HG02623 (cell line): ENCODE measurements around the gene GJC2.
A peak's percentile ranks its signal among the peaks of the same experiment; 100 is the strongest.

Experiments used
- ATAC-seq: cut with Tn5 transposase; IDR thresholded peaks from one replicate; pipeline ENCODE4 v1.9.1; 2021; ENCODE audit warnings: moderate library complexity; ENCODE audit not compliant: unreplicated experiment

GJC2 gene

DNA sequence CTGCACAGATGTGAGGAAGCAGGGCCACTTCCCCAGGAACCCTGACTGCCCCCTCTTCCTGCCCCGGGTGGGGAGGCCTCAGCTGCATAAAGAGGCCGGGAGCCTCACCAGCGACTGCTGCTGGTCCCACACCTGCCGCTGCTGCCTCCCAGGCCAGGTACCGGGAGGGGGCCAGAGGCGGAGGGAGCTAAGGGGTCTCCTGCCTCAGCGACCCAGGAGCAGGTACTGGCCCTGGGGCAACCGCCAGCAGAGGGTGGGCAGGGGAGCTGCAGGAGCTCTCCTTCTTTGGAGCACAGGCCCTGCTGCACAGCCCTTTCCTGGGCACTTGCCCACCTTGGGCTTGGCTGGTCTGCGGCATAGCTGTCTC is 6.8 kb downstream of the GJC2 start:
- no peak for ATAC-seq

- ATAC-seq: no peak
Measured at GRCh38 chr1:228156941-228157728, 7.4 kb downstream of the GJC2 start.

DNA sequence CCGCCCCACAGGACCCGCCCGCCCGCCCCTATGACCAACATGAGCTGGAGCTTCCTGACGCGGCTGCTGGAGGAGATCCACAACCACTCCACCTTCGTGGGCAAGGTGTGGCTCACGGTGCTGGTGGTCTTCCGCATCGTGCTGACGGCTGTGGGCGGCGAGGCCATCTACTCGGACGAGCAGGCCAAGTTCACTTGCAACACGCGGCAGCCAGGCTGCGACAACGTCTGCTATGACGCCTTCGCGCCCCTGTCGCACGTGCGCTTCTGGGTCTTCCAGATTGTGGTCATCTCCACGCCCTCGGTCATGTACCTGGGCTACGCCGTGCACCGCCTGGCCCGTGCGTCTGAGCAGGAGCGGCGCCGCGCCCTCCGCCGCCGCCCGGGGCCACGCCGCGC is 8.0 kb downstream of the GJC2 start:
- ATAC-seq: no peak

- ATAC-seq: no peak
Measured at GRCh38 chr1:228158151-228159007, 8.6 kb downstream of the GJC2 start.

GRCh38 chr1:228159008-228159665 is 9.4 kb downstream of the GJC2 start:
- ATAC-seq: no peak

- no peak for ATAC-seq
Measured at GRCh38 chr1:228160201-228160761, 10.6 kb downstream of the GJC2 start.

DNA sequence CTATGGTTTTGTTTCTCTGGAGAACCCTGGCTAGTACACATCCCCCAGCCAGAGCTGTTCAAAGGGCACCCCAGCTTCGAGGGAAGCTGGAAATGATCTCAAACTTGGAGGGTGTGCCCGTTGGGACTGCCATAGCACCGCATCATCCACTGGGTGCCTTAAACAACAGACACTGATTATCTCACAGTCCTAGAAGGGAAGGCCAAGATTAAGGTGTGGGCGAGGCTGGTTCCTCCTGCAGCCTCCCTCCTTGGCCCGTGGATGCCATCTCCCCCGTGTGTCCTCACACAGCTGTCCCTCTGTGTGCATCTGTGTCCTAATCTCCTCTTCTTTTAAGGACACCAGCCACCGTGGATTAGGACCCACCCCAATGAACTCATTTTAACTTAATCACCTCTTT is 11.6 kb downstream of the GJC2 start:
- no peak for ATAC-seq

DNA sequence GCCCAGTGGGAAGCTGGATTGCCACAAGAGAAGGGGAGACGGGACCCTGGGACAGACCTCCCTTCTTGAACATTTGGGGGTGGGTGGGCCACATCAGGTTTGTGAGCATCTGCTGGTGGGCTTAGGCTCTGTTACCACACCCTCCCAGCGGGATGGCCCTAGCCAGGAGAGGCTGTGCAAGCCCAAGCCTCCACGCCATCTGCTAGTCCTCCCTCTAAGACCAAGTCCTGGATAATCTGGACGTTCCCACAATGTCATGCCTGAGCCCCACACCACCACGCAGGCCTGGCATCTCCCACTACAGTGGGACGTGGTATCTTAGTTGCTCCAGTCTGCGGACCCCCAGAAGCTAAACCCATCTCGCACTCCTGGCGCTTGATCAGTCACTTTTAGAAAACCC is 12.1 kb downstream of the GJC2 start:
- no peak for ATAC-seq

GRCh38 chr1:228162286-228163006 is 12.7 kb downstream of the GJC2 start:
- no peak for ATAC-seq

GRCh38 chr1:228163007-228163753 is 13.4 kb downstream of the GJC2 start:
- no peak for ATAC-seq

GRCh38 chr1:228163776-228164519 is 14.2 kb downstream of the GJC2 start:
- no peak for ATAC-seq

DNA sequence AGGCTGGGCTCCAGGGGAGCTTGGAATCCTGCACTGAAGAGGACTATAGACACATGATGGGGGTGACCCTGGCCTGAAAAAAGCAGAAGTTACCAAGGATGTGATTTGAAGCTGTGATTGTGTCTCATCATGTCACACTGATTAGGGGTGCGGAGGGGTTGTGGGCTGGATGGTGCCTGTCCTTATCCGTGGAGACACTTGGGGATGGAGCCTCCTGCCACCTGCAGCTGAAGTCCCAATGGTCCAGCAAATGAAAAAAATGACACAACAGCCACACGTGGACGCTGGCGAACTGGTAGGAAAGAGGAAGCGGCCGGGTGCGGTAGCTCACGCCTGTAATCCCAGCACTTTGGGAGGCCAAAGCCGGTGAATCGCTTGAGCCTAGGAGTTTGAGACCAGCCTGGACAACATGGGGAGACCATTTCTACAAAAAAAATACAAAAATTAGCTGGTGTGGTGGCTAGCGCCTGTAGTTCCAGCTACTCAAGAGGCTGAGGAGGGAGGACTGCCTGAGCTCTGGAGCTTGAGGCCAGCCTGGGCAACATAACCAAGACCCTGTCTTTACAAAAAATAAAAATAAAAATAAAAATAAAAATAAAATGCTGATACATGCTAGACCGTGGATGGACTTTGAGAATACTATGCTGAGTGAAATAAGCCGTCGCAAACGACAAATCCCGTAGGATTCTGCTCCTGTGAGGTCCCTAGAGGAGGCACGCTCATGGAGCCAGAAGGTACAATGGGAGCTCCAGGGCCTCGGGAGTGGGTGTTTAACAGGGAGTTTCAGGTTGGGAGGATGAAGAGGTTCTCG is 15.0 kb downstream of the GJC2 start:
- ATAC-seq: no peak

DNA sequence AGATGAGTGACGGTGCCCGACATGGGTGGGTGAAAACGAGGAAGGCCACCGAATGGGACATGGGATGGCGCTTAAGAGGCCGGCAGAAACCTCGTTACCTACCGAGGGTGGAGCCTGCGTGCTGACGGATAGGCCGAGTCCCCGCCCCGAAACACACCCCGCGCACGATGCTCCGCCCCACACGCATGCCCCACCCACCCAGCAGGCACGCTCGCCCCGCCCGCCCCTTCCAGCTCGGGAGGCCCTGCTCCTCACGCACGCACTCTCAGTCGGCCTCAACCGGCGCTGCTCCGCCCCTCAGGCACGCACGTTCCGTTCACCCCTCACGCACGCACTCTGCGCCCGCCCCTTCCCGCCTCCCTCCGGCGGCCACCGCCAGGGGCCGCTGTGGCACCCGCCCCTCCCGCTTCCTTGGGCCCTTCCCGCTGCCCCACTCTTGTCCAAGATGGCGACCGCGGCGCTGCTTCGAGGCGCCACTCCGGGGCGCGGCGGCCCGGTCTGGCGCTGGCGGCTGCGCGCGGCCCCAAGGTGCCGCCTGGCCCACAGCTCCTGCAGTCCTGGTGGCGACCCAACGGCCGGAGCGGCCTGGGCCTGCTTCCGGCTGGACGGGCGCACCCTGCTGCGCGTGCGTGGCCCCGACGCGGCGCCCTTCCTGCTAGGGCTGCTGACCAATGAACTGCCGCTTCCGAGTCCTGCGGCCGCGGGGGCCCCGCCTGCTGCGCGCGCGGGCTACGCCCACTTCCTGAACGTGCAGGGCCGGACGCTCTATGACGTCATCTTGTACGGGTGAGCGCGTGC is 15.8 kb downstream of the GJC2 start, which contains the start of gene IBA57:
Gene IBA57 (plus strand): TSS at position 433 of the 798 bp plus-strand sequence. CDS start 13 bp downstream, at position 446.
- ATAC-seq: peak; percentile 79

- ATAC-seq: peak; percentile 13
Measured at GRCh38 chr1:228166170-228166936, 16.6 kb downstream of the GJC2 start.

DNA sequence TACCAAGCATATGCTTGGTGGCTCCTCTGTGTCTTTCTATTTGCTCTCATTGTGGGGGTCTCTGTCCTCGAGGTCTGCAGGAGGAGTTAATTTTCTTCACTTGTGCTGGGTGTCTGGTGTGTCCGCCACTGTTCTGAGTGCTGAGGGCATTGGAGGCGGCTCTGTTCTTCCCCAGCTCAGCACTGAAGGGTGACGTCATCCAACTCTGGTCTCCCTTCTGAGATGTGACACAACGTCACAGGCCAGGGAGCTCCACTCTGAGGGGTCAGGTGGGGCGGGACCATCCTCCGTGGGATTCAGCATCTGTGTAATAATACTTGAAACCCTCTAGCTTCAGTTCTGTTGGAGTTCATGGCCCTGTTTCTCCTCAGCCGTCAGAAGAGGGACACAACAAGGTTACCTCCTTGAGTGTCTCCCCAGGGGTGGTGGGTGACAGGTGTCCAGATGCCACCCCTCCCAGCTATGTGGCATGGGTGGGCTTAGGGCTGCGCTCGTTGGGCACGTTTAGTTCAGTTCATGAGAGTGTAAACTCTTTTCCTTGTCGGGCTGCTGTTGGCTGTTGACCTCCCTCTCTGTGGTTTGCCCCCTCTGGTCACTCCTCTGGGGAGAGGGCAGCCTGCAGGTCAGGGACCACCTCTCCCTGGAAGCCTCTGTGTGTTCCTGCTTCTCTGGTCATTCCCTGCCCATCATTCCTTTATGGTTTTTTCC is 19.0 kb downstream of the GJC2 start:
- ATAC-seq: no peak

DNA sequence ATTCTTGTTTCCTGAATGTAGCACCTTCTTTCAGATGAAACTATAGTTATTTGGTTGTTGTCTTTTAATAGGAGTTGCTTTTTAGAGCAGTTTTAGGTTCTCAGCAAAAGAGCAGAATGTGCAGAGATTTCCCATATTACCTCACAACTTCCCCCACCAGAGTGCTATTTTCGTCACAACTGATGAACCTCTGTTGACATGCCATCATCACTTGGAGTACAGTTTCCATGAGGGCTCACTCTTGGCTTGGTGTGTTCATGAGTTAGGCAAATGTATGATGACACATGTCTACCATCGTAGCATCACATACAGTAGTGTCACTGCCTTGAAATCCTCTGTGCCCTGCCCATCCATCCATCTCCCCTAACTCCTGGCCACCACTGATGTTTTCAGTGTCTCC is 19.6 kb downstream of the GJC2 start:
- ATAC-seq: no peak
